NCI-H128 (cell line): ENCODE data around the gene ALPK3.
"Not testable (repeated sequence)": the region's sequence is repeated elsewhere in the genome, so short reads cannot be mapped to it uniquely, and the experiment has no call there.

ENCODE experiments used
- DNase-seq: peaks from one replicate; lab custom pipeline; 2025; ENCODE audit not compliant: unreplicated experiment; lab: John Stamatoyannopoulos, UW

The ALPK3 gene

GRCh38 chr15:84871428-84871985 lies 54.4 kb downstream of the ALPK3 start:
- DNase-seq = no peak

GRCh38 chr15:84872009-84872910 lies 55.1 kb downstream of the ALPK3 start:
- no peak for DNase-seq

GRCh38 chr15:84873997-84874396 lies 56.8 kb downstream of the ALPK3 start:
- no peak for DNase-seq

- no peak for DNase-seq
These were observed 58.0 kb downstream of the ALPK3 start for GRCh38 chr15:84874981-84875699.

GRCh38 chr15:84876269-84876668 lies 59.1 kb downstream of the ALPK3 start:
- DNase-seq = no peak

GRCh38 chr15:84877701-84878100 lies 60.5 kb downstream of the ALPK3 start:
- not testable (repeated sequence) for DNase-seq

- DNase-seq = no peak
These were observed 61.3 kb downstream of the ALPK3 start for GRCh38 chr15:84878504-84878903.

GRCh38 chr15:84879088-84879780 lies 62.1 kb downstream of the ALPK3 start:
- DNase-seq = no peak

GRCh38 chr15:84880007-84880406 lies 62.9 kb downstream of the ALPK3 start:
- no peak for DNase-seq

GRCh38 chr15:84880822-84881519 lies 63.8 kb downstream of the ALPK3 start:
- no peak for DNase-seq

- DNase-seq = no peak
These were observed 64.3 kb downstream of the ALPK3 start for GRCh38 chr15:84881520-84881830.

GRCh38 chr15:84883466-84883865 lies 66.3 kb downstream of the ALPK3 start:
- no peak for DNase-seq

- DNase-seq = no peak
These were observed 67.0 kb downstream of the ALPK3 start, which contains the start of gene SLC28A1 for GRCh38 chr15:84883916-84884781. TSS of gene SLC28A1 (plus strand) at chr15:84884662. CDS start at chr15:84887761, 3,099 bp downstream.

- DNase-seq = no peak
These were observed 68.6 kb downstream of the ALPK3 start for GRCh38 chr15:84885801-84886200.

GRCh38 chr15:84886211-84886983 lies 69.2 kb downstream of the ALPK3 start:
- no peak for DNase-seq

GRCh38 chr15:84886984-84887299 lies 69.8 kb downstream of the ALPK3 start:
- no peak for DNase-seq

- DNase-seq = no peak
These were observed 70.8 kb downstream of the ALPK3 start for GRCh38 chr15:84887938-84888337.

GRCh38 chr15:84888639-84889038 lies 71.5 kb downstream of the ALPK3 start:
- DNase-seq = no peak

GRCh38 chr15:84889313-84889990 lies 72.3 kb downstream of the ALPK3 start:
- no peak for DNase-seq
